MM.1S (cell line): ENCODE data around the gene IQCM.

ENCODE experiments used
- DNase-seq: peaks from one replicate; pipeline ENCODE4 v3.0.0-alpha.2; 2015
- H2AFZ ChIP-seq: fragments of 300-600 bp; sonication (generic); 2 replicates; pipeline ENCODE4 v1.6.0; 2016; ENCODE audit warnings: antibody characterized with exemption, low read length
- H3F3A ChIP-seq: fragments of 300-600 bp; sonication (generic); 2 replicates; pipeline ENCODE4 v1.6.1; 2016; ENCODE audit warnings: mild to moderate bottlenecking, antibody characterized with exemption, low read length, moderate library complexity, mixed read lengths; ENCODE audit not compliant: insufficient read depth
- H3K27ac ChIP-seq: fragments of 300-600 bp; sonication (generic); 2 replicates; pipeline ENCODE4 v1.5.1; 2016; ENCODE audit warnings: mild to moderate bottlenecking, low read length
- H3K27me3 ChIP-seq: fragments of 300-600 bp; sonication (generic); replicated peaks from 2 replicates; pipeline ENCODE4 v1.6.0; 2016; ENCODE audit warnings: low read length; ENCODE audit not compliant: insufficient read depth
- H3K36me3 ChIP-seq: fragments of 300-600 bp; sonication (generic); replicated peaks from 2 replicates; pipeline ENCODE4 v1.6.1; 2016; ENCODE audit warnings: mild to moderate bottlenecking, low read length, mixed read lengths; ENCODE audit not compliant: insufficient read depth
- H3K4me1 ChIP-seq: fragments of 300-600 bp; sonication (generic); 2 replicates; pipeline ENCODE4 v1.6.1; 2016; ENCODE audit warnings: low read length, mixed read lengths
- H3K4me2 ChIP-seq: fragments of 300-600 bp; sonication (generic); 2 replicates; pipeline ENCODE4 v1.6.0; 2016; ENCODE audit warnings: low read depth, low read length
- H3K4me3 ChIP-seq: fragments of 300-600 bp; sonication (generic); 2 replicates; pipeline ENCODE4 v1.5.1; 2016; ENCODE audit warnings: low read length, mixed read lengths
- H3K79me2 ChIP-seq: fragments of 300-600 bp; sonication (generic); 2 replicates; pipeline ENCODE4 v1.6.1; 2016; ENCODE audit warnings: mixed run types, low read length, mixed read lengths
- H3K9ac ChIP-seq: fragments of 300-600 bp; sonication (generic); 2 replicates; pipeline ENCODE4 v1.6.1; 2016; ENCODE audit warnings: low read length, mixed read lengths
- H3K9me2 ChIP-seq: fragments of 300-600 bp; sonication (generic); replicated peaks from 2 replicates; pipeline ENCODE4 v1.6.1; 2016; ENCODE audit warnings: mild to moderate bottlenecking, low read length, mixed read lengths; ENCODE audit not compliant: insufficient read depth
- H3K9me3 ChIP-seq: fragments of 300-600 bp; sonication (generic); replicated peaks from 2 replicates; pipeline ENCODE4 v1.6.1; 2016; ENCODE audit warnings: mild to moderate bottlenecking, low read length, mixed read lengths; ENCODE audit not compliant: insufficient read depth
- H4K20me1 ChIP-seq: fragments of 300-600 bp; sonication (generic); 2 replicates; pipeline ENCODE4 v1.6.1; 2016; ENCODE audit warnings: mild to moderate bottlenecking, low read length, moderate library complexity, mixed read lengths; ENCODE audit not compliant: insufficient read depth
- CTCF ChIP-seq: fragments of 300-600 bp; sonication (generic); IDR thresholded peaks from 2 replicates; pipeline ENCODE4 v1.5.1; 2016; ENCODE audit warnings: antibody characterized with exemption, low read length, mixed read lengths
- EZH2 ChIP-seq: fragments of 300-600 bp; sonication (generic); optimal IDR thresholded peaks from 2 replicates; pipeline ENCODE3; 2017; ENCODE audit warnings: low read depth, mild to moderate bottlenecking, antibody characterized with exemption, low read length, mixed read lengths
- EZH2phosphoT487 ChIP-seq: fragments of 300-600 bp; sonication (generic); IDR thresholded peaks from 2 replicates; pipeline ENCODE4 v1.6.1; 2018; ENCODE audit warnings: antibody characterized with exemption, low read length

IQCM gene

DNA sequence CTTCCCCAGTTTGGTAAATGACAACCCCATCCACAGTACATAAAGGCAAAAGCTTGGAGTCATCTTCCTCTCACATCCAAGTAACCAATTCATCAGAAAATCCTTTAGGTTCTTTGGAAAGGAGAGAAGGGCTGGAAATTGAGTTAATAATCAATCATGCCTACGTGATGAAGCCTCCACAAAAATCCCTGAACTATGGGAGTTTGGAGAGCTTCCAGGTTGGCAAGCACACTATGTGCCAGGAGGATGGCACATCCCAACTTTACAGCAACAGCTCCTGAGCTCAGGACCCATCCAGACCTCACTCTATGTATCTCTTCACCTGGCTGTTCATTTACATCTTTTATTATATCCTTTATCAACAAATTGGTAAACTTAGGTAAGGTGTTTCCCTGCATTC is 98.9 kb downstream of the IQCM start:
- Histone ChIP-seq H3K27ac (no peak overlapping the region), H3K9ac (no peak overlapping the region), H3K4me3 (no peak overlapping the region), H3K36me3 (no peaks in the 10 kb centered on the region), H4K20me1 (no peaks in the 10 kb centered on the region), H3K4me1 (no peaks in the 10 kb centered on the region), H3K27me3 (no peaks in the 10 kb centered on the region), H3F3A (no peaks in the 10 kb centered on the region), H3K4me2 (no peak overlapping the region), H3K79me2 (no peaks in the 10 kb centered on the region), H3K9me3 (no peaks in the 10 kb centered on the region), H3K9me2 (no peaks in the 10 kb centered on the region), H2AFZ (no peak overlapping the region)
- TF ChIP-seq EZH2phosphoT487 (no peak), EZH2 (no peak), CTCF (no peak)
- no peak for DNase-seq

DNA sequence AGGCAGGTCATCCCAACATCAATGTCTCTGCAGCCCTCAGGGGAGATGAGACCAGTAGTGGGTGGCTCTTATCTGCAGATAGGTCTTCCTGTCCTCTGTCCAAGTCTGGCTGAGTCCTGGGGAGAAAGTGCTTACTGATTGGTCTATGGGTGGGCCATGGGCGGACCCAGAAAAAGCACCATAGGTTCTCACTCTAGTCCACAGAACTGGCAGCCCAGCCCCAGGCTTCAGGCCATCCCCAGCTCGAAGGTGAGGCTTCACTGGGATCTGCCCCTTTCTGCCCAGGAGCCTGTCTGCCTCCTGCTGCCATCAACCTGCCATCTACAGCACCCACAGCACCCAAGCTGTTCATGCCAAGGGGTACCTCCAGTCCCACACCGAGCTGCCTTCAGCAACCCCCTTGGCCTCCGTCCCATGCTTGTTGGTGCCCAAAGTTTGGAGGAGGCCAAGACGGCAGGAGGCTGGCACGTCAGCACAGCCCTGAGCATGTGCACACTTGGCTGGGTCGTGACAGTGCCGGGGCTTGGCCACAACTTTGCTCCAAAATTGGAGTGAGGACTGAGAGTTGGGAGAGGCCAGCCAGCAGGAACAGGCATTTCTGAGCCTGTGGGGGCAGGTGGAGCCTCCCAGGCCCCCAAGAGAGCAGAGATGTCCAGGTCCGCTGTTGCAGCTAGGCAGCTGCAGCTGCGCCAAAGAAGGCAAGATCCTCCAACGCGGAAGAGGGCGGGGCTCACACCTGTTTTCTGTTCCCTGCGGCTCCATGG is 99.6 kb downstream of the IQCM start:
- no peak overlapping the region for H3K27ac ChIP-seq
- H3K9me2 ChIP-seq: no peaks in the 10 kb centered on the region
- no peaks in the 10 kb centered on the region for H3F3A ChIP-seq
- no peak overlapping the region for H2AFZ ChIP-seq
- no peaks in the 10 kb centered on the region for H3K4me1 ChIP-seq
- no peak overlapping the region for H3K4me2 ChIP-seq
- H4K20me1 ChIP-seq: no peaks in the 10 kb centered on the region
- no peaks in the 10 kb centered on the region for H3K79me2 ChIP-seq
- no peaks in the 10 kb centered on the region for H3K27me3 ChIP-seq
- DNase-seq: no peak
- H3K9me3 ChIP-seq: no peaks in the 10 kb centered on the region
- TF ChIP-seq CTCF: no peak
- no peak overlapping the region for H3K4me3 ChIP-seq
- no peak overlapping the region for H3K9ac ChIP-seq
- no peaks in the 10 kb centered on the region for H3K36me3 ChIP-seq

DNA sequence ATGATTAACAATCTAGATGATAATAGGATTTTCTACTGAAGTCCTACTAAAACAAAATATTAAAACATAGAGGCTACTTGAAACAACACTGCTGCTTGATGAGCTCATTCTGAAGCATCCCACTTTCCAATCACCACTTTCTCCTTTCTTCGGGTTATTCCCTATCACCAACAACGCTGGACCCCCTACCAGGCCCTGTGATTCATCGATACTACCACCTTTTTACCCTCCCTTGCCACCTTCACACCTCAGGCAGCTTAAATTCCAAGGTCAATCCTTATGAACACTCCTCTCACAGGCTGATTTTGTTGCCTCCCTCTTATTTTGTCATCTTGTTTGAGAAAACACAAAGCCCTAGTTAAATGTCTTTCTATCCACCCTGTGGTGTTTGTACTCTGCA is 102.6 kb downstream of the IQCM start:
- H3K79me2 ChIP-seq: no peaks in the 10 kb centered on the region
- H3K9me3 ChIP-seq: no peaks in the 10 kb centered on the region
- no peaks in the 10 kb centered on the region for H3K9me2 ChIP-seq
- no peak overlapping the region for H2AFZ ChIP-seq
- no peaks in the 10 kb centered on the region for H3F3A ChIP-seq
- H3K27me3 ChIP-seq: no peaks in the 10 kb centered on the region
- TF ChIP-seq CTCF (no peak), EZH2 (no peak), EZH2phosphoT487 (no peak)
- H3K4me3 ChIP-seq: no peak overlapping the region
- H4K20me1 ChIP-seq: no peaks in the 10 kb centered on the region
- H3K27ac ChIP-seq: no peak overlapping the region
- no peaks in the 10 kb centered on the region for H3K4me1 ChIP-seq
- DNase-seq: no peak
- no peak overlapping the region for H3K4me2 ChIP-seq
- no peak overlapping the region for H3K9ac ChIP-seq
- no peaks in the 10 kb centered on the region for H3K36me3 ChIP-seq
